Retinal pigment epithelial cell (primary cell): ENCODE data around the gene LRRC3C.

ENCODE experiments used
- DNase-seq: peaks from one replicate; pipeline ENCODE4 v3.0.0-alpha.2; 2010; ENCODE audit warnings: low read depth
- H3K4me3 ChIP-seq: 2 replicates; pipeline ENCODE4 v1.5.1; 2011; ENCODE audit warnings: mild to moderate bottlenecking, low read length, control low read depth, moderate library complexity
- CTCF ChIP-seq: conservative IDR thresholded peaks from 2 replicates; pipeline ENCODE4 v1.5.1; 2011; ENCODE audit warnings: low read depth, low read length, control low read depth, inconsistent platforms

Gene LRRC3C

GRCh38 chr17:39952680-39953470, 25.3 kb downstream of the LRRC3C start:
- peak overlapping the region; percentile 45 for H3K4me3 ChIP-seq
- TF ChIP-seq CTCF: no peak
- DNase-seq: peak; percentile 79

- no peak for DNase-seq
- peak overlapping the region; percentile 45 for H3K4me3 ChIP-seq
- TF ChIP-seq CTCF: no peak
These were observed 25.9 kb downstream of the LRRC3C start for GRCh38 chr17:39953471-39953888.

GRCh38 chr17:39954876-39955275, 27.3 kb downstream of the LRRC3C start:
- TF ChIP-seq CTCF: no peak
- no peak for DNase-seq
- H3K4me3 ChIP-seq: no peak overlapping the region

- H3K4me3 ChIP-seq: no peak overlapping the region
- DNase-seq: no peak
- no peak for TF ChIP-seq CTCF
These were observed 28.2 kb downstream of the LRRC3C start for GRCh38 chr17:39955726-39956225.

DNA sequence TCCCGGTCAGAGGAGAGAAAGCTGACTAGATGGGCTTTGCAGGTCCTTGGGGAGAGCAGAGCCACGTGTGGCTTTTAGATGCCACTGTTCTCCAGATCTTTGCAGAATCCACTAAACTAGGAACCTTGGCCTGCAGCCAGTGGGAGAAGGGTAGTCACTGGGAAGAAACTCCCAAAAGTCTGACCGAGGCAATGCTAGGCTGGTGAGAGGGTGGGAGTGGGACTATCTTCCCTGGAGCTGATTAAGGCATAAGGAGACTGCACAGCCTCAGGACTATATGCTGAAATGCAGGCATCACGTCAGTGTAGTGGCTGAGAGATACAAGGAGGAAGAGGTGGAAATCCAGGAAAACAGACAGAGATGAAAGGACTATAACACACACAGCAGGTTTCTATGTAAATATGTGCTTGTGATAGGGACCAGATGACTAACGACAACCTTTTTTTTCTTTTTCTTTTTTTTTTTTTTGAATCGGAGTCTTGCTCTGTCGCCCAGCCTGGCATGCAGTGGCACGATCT, 33.1 kb downstream of the LRRC3C start:
- TF ChIP-seq CTCF: no peak
- no peak overlapping the region for H3K4me3 ChIP-seq
- DNase-seq: no peak

GRCh38 chr17:39962642-39963220, 35.2 kb downstream of the LRRC3C start, which contains the start of gene GSDMA:
TSS of gene GSDMA (plus strand) at chr17:39963004. CDS start at chr17:39965688, 2,684 bp downstream.
- no peak within 1 kb of the TSS for H3K4me3 ChIP-seq
- DNase-seq: no peak
- no peak for TF ChIP-seq CTCF
